T1000 (cell line): ENCODE results near the gene ANO2.
"Not testable (repeated sequence)": the region's sequence is repeated elsewhere in the genome, so short reads cannot be mapped to it uniquely, and the experiment has no call there.

Experiments
- DNase-seq: peaks from one replicate; lab custom pipeline; 2025; ENCODE audit warnings: mixed read lengths; lab: John Stamatoyannopoulos, UW

ANO2 gene

DNA sequence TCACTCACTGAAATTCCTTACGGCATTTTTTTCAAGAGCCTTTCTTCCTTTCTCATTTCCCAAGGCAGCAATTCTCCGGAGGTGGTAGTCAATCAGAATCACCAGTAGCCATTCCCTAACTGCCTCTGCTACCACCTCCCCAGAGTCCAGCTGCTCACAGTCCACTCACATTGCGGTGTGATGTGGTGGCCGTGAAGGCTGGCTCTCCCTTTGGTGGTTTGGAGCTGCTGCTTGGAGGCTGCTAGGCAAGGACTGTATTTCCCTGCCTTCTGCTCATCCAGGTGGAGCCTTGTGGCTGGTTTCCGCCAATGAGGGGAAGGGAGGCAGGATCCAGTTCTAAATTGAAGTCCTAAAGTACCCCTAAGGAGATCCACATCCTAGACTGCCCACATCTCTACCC, 222.0 kb downstream of the ANO2 start:
- no peak for DNase-seq

DNA sequence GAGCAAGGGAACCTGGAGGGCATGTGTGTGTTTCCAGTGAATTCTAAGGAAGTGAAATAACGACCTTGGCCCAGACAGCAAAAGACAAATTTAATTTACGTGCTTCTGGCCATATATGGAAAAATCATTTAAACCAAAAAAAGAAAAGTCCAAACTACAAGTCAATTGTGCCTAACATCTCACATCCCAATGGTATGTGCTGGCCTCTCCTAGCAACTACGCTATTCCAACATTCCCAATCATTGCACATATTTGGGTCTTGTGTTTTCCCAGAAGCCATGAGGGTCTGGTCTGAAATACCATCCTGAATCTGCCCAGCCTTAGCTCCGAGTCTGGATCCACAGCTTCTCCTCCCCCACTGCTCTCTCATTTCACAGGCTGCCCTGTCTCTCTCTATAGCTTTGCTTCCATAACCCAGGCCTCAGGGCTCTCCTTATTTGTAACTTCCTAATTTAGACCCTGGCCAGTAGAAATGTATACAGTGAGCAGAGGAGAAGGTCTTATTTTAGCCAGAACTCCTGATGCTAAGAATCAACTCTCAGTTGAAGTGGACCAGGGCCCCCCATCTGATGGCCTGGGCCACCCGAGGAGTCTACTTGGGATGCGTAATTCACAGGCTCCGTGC, 224.6 kb downstream of the ANO2 start:
- DNase-seq = no peak

- DNase-seq = no peak
Observed at GRCh38 chr12:5718680-5719079, 226.4 kb downstream of the ANO2 start.

GRCh38 chr12:5718073-5718472, 227.0 kb downstream of the ANO2 start:
- DNase-seq = no peak

- DNase-seq = no peak
Observed at GRCh38 chr12:5716976-5717375, 228.1 kb downstream of the ANO2 start.

DNA sequence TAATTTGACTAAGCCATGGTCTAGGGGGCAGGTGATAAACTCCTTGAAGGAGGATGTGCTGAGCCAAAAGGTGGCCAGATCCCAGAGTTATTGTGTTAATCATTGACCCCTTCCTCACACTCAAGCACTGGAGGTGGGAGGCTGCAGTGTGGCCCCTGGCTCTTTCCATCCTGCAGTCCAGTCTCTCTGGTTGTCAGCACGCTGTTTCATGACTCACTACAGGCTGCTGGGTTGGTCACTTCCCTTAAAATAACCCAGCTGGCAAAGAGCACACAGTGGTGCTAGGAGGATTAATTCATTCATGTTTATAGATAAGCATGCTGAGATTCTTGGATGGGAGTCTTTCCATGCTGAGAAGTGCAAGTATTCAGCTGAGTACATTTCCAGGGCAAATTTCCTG, 228.9 kb downstream of the ANO2 start:
- DNase-seq = no peak

- no peak for DNase-seq
Observed at GRCh38 chr12:5715021-5715420, 230.0 kb downstream of the ANO2 start.

DNA sequence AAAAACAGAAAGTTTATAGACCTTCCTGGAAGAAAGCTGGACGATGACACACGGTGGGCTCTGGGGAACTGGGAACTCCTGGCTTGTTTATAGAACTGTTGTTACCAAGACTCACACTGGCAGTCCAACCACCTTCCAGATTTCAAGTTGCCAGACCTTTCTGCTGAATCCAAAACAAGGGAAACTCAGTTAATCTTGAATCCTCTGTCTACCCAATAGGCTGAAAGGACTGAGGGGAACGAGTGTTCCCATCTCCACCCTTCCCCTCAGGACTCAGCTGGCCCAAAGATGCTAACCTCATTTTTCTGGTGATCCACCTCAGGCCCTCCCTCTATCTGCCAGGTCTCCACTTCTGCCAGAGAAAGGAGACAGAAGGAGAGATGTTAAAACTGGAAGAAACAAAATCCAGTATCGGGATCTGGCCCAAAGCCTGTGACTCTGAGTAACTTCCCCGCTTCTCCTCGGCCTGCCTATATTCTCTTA, 231.4 kb downstream of the ANO2 start:
- DNase-seq = no peak

DNA sequence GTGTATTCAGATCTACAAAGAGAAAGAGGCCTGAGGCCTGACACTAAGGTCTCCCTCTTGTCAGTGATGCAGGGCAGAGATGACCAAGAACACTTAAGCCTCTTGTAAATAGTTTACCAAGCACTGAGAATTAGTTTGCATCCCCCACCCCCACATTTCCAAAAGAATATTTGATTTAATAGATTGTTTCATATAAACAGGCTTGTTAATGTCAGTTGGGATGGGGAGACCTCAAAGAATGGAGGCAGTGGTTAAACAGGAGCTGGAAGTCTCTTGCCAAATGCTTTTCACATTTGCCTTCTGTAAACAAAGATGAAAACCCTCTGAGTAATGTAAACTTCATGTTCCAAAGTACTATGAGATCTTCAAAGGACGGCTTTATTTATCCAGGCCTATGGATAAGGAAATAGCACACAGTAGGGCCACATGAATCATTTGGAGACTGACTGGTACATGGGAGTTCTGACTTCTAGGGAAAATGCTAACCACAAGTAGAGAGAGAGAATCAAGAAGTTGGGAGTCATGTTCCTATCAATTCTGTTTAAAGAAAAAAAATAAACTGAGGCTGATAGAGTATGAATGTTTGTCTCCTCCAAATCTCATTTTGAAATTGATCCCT, 234.7 kb downstream of the ANO2 start:
- no peak for DNase-seq

DNA sequence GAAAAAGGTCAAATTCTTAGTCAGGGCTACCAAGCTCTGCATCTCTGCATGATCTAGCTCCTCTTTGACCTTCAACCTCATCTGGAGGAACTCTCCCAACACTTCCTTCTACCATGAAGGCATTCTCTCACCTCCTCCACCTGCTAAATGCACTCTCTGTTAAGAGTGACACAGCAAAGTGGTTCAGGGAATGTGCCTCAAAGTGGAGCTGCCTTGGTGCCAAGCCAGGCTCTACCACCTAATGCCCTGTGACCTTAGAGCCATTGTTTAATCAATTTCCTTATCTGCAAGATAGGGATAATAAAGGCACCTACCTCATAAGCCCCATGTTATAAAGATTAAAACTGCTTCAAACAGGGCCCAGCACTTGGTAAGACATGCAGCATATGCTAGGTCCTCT, 236.7 kb downstream of the ANO2 start:
- DNase-seq = no peak

GRCh38 chr12:5706247-5706646, 238.8 kb downstream of the ANO2 start:
- no peak for DNase-seq

DNA sequence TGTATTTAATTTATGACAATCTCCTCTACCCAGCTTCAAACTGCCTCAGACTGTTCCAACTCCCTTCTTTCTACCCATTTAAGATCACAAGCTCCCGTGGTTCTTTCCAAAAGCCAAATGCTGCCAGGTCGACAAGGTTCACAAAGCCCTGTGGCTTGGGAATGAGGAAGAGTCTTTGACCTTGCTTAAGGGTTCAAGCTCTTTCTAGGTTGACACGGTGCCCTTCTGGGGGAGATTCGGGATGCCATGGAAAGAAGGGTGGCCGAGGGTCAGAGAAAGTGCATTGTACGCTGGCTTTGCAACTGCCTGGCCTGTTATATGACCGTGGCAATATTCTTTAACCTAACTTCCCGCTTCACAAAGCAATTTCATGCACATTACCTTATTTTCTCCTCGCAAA, 239.3 kb downstream of the ANO2 start:
- no peak for DNase-seq

DNA sequence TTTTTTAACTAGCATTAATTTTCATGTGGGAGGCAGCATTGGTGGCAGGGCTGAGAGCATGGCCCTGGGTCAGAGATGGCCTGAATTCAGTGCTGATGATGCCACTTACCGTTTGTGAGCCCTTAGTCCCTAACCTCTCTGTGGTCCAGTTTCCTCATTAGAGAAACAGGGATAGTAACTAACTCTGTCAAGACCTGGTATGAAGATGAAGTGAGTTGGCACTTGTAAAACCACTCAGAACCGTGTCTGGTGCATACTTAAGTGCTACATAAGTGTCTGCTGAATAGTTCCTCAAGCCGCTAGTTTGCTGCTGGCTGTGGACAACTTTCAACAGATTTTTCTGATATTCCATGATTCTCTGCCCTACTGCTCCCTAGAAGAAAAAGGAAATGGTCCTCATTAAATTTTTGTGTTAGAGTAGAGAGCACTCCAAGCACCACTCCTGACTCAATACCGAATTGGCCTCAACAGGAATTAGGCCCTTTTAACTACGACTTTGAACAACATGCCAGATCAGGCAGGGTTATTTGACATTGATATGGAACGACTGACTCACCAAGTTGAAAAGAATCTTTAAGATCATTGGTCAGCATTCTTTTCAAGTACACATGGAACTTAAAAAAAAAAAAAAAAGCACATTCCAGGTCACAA, 250.2 kb downstream of the ANO2 start:
- no peak for DNase-seq

DNA sequence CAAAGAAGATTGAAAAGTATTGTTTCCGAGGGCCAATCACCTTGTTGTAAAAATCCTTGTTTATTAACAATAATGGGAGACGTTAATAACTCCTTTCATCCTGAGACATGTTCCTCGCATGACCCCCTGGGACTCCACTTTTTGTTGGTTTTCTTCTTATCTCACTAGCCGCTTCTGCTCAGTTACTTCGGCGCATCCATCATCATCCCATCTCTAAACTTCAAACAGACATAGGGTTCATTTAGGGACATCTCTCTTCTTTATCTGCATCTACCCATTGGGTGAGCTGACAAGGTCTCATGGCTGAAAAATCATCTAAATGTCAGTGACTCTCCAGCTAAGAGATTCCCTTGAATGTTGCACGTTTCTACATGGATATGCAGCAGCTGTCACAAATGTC, 252.2 kb downstream of the ANO2 start:
- DNase-seq = no peak

DNA sequence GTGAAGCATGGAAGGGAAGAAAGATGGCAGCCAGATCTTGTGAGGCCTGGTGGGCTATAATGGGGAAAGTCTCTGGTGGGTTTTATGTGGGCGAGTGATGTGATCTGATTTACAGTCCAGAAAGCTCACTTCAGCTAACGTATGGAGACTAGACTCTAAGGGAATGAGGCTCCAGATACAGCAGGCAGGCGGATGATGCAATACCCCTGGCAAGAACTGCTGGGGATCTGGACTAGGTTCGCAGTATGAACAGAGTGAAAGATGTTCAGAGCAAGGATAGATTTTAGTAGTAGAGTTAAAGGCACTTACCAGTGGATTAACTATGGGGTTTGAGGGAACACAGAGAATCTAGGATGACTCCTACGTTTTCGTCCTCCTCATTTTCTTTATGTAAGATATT, 253.1 kb downstream of the ANO2 start:
- DNase-seq = no peak

- no peak for DNase-seq
Observed at GRCh38 chr12:5690240-5690639, 254.8 kb downstream of the ANO2 start.

DNA sequence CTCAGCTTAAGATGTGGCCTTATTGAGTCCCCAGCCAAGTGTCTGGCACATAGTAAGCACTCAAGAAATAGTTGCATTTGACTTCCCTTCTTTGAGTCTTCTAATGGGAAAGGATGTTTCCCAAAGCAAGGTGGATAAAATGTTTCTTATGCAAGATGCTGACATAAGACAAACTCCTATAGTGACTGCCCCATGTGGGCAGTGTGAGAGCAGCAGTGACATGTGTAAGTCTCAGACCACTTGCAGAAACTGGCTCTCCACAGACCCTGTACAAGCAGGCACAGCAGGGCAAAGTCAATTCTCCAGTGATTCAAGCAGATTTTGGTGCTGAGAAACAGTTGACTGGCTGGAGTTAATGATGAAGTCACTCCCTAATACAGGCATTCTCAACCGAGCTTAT, 255.3 kb downstream of the ANO2 start:
- DNase-seq = no peak

DNA sequence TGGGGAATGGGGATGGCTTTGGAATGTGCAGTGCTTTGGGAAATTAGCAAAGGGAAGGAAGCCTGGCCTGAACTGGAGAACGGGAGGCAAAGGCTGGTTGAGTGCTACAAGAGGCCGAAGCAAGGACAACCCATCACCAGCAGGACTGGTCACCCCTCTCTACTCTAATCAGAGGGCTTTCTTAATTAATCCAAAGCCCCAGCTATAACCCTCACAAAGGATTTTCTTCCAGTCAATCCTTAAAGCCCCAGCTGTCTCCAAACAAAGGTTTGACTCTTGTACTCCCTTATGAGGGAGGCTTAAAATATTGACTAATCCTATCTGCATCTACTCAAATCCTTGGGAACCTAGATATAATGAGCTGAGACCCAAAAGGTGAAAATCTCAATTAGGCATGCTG, 256.8 kb downstream of the ANO2 start:
- no peak for DNase-seq

DNA sequence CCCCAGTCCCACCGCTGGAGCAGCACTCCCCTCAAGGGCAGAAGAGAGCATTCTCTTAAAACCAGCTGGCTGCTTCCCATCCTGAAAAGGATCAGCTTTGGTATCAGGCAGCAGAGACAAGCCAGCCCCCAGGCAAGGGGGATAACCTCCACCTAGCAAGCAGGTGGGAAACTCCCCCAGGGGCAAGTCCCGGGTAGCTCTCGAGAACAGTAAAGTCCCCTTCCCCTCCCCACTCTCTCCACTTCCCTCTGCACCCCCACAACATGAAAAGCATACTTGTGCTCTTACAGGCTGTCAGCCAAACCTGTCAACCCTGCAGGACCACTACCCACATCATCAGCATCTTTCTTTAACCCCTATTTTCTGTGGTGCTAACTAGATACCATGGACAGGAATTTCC, 259.1 kb downstream of the ANO2 start:
- no peak for DNase-seq

DNA sequence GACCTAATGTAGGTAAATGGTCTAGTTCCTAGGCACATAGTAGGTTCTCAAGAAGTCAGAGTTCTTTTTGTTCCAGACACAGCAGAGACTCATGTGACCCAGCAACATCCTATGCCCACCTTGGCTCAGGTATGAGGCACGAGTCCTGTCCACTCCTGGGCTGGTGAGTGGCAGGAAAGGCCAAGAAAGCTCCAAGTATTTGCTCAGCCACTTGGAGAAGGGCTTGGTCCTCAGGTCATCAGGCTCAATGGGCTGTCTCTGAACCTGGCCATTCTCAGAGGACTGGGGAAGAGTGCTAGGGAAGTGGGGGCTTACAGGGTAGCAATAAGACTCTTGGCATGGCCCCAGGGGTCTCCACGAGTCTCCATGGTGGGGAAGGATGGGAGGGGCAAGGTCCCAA, 260.1 kb downstream of the ANO2 start:
- no peak for DNase-seq

GRCh38 chr12:5682581-5682980, 262.5 kb downstream of the ANO2 start:
- DNase-seq = no peak

- DNase-seq = no peak
Observed at GRCh38 chr12:5678176-5678575, 266.9 kb downstream of the ANO2 start.

- not testable (repeated sequence) for DNase-seq
Observed at GRCh38 chr12:5669624-5670023, 275.4 kb downstream of the ANO2 start.

GRCh38 chr12:5665615-5666014, 279.4 kb downstream of the ANO2 start:
- DNase-seq = peak; percentile 49
